Endothelial cell (in vitro differentiated cells): ENCODE measurements around the gene C10orf67. TPM values are rescaled to one million over a fixed set of nuclear protein-coding genes. Genes with fewer than 3 reads are reported as not detected.

ENCODE experiments used
- DNase-seq: peaks from one replicate; pipeline ENCODE4 v3.0.0; 2021; ENCODE audit warnings: low spot score
- H3K27ac Mint-ChIP-seq: one replicate; pipeline ENCODE4 v1.8.0; 2021; ENCODE audit warnings: mixed read lengths, inconsistent platforms; ENCODE audit not compliant: unreplicated experiment
- H3K27me3 Mint-ChIP-seq: one replicate; pipeline ENCODE4 v1.8.0; 2021; ENCODE audit warnings: mild to moderate bottlenecking, moderate library complexity, mixed read lengths, inconsistent platforms; ENCODE audit not compliant: unreplicated experiment
- H3K36me3 Mint-ChIP-seq: one replicate; pipeline ENCODE4 v1.8.0; 2021; ENCODE audit warnings: mild to moderate bottlenecking, low read depth, mixed read lengths, inconsistent platforms; ENCODE audit not compliant: unreplicated experiment
- H3K4me1 Mint-ChIP-seq: one replicate; pipeline ENCODE4 v1.8.0; 2021; ENCODE audit warnings: mild to moderate bottlenecking, mixed read lengths, inconsistent platforms; ENCODE audit not compliant: unreplicated experiment
- H3K4me3 Mint-ChIP-seq: one replicate; pipeline ENCODE4 v1.8.0; 2021; ENCODE audit warnings: mild to moderate bottlenecking, mixed read lengths, inconsistent platforms; ENCODE audit not compliant: unreplicated experiment
- H3K9me3 Mint-ChIP-seq: one replicate; pipeline ENCODE4 v1.8.0; 2021; ENCODE audit warnings: mixed read lengths, inconsistent platforms; ENCODE audit not compliant: unreplicated experiment
- total RNA-seq: library from RNA; stranded (reverse); fragmentation: NEBNext Ultra II Directional; extraction: Animal tissue kit (Norgen Biotek cat#: 25700); gene quantifications from one replicate; pipeline ENCODE4 v1.2.1, GENCODE V29; 2021; ENCODE audit not compliant: unreplicated experiment
- TF ChIP-seq, protein P1 (sequence below): fragments of 200-600 bp; sonication (generic); IDR thresholded peaks from one replicate; pipeline ENCODE4 v1.5.0; 2021; ENCODE audit warnings: antibody characterized with exemption; ENCODE audit not compliant: unreplicated experiment

Gene C10orf67
- total RNA-seq, 1 donor from 2014 or later: not detected

DNA sequence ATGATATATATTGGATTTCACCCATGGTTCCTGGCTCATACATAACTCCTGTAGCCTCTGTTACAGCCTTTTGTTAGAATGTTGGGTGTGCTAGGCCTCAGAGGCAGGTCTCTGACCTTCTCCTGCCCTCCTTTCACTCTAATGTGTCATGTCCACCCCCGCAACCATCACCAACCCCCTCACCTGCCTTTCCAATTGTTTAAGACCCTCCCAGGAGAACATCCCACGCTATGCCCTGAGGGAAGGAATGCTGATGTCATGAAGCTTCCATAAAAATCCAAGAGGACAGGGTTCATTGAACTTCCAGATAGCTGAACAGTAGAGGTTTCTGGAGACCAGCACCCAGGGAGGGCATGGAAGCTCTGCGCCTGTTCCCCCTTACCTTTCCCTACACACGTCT, 30.8 kb upstream of the C10orf67 start:
- Mint-ChIP-seq H3K27ac (no peak overlapping the region), H3K36me3 (no peaks in the 10 kb centered on the region), H3K4me3 (no peak overlapping the region), H3K4me1 (peaks cover 1% of the 10 kb centered on the region), H3K9me3 (no peaks in the 10 kb centered on the region), H3K27me3 (peaks cover 9% of the 10 kb centered on the region)
- no peak for DNase-seq
- TF ChIP-seq, protein P1, sequence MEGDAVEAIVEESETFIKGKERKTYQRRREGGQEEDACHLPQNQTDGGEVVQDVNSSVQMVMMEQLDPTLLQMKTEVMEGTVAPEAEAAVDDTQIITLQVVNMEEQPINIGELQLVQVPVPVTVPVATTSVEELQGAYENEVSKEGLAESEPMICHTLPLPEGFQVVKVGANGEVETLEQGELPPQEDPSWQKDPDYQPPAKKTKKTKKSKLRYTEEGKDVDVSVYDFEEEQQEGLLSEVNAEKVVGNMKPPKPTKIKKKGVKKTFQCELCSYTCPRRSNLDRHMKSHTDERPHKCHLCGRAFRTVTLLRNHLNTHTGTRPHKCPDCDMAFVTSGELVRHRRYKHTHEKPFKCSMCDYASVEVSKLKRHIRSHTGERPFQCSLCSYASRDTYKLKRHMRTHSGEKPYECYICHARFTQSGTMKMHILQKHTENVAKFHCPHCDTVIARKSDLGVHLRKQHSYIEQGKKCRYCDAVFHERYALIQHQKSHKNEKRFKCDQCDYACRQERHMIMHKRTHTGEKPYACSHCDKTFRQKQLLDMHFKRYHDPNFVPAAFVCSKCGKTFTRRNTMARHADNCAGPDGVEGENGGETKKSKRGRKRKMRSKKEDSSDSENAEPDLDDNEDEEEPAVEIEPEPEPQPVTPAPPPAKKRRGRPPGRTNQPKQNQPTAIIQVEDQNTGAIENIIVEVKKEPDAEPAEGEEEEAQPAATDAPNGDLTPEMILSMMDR: no peak

DNA sequence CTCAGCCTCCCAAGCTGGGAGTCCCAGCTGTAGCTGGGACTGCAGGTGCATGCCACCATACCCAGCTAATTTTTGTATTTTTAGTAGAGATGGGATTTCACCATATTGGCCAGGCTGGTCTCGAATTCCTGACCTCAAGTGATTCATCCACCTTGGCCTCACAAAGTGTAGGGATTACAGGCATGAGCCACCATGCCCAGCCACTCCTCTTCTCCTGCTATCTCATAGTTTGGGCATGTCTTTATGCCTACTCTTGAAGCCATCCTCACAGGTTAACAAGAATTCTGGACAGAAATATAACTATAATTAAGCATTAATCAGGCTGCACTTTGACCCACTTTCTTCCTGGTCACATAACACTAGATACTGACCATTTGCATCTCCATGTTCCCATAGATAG, 28.6 kb upstream of the C10orf67 start:
- Mint-ChIP-seq H3K27ac (no peak overlapping the region), H3K27me3 (peaks cover 9% of the 10 kb centered on the region), H3K36me3 (no peaks in the 10 kb centered on the region), H3K4me3 (no peak overlapping the region), H3K9me3 (no peaks in the 10 kb centered on the region), H3K4me1 (peaks cover 14% of the 10 kb centered on the region)
- TF ChIP-seq, protein P1: no peak
- DNase-seq: no peak

DNA sequence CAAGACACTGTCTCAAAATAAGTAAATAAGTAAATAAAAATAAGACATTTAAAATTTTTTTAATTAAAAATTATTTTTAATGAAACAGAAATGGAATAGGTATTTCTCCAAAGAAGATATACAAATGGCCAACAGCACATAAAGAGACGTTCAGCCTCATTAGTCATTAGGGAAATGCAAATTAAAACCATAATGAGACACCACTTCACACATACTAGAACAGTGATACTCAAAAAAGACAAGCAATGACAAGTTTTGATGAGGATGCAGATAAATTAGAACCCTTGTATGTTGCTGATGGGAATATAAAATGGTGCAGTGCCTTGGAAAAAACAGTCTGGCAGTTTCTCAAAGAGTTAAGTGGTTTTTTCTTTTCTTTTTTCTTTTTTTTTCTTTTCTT, 26.5 kb upstream of the C10orf67 start:
- peaks cover 14% of the 10 kb centered on the region for H3K4me1 Mint-ChIP-seq
- no peaks in the 10 kb centered on the region for H3K36me3 Mint-ChIP-seq
- peaks cover 9% of the 10 kb centered on the region for H3K27me3 Mint-ChIP-seq
- TF ChIP-seq, protein P1: no peak
- no peaks in the 10 kb centered on the region for H3K9me3 Mint-ChIP-seq
- no peak for DNase-seq
- H3K4me3 Mint-ChIP-seq: no peak overlapping the region
- H3K27ac Mint-ChIP-seq: no peak overlapping the region

DNA sequence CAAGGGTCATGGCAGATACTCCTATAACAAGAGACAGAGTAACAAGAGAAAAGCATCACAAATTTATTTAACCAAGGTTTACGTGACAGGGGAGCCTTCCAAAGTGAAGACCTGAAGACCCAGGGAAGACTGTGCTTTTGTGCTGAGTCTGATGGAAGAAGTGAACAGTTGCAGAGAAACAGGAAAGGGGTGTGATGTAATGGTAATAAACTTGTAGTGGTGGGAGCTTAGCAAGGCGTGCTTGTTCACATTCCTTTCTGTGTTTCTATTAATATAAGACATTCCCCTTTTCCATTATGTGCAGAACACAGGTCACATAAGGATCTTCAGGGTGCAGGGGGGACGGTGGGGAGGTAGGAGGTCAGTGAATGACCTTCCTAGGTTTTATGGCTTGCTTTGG, 25.5 kb upstream of the C10orf67 start:
- H3K36me3 Mint-ChIP-seq: no peaks in the 10 kb centered on the region
- DNase-seq: no peak
- peaks cover 14% of the 10 kb centered on the region for H3K4me1 Mint-ChIP-seq
- no peaks in the 10 kb centered on the region for H3K9me3 Mint-ChIP-seq
- H3K27ac Mint-ChIP-seq: no peak overlapping the region
- TF ChIP-seq, protein P1: no peak
- H3K4me3 Mint-ChIP-seq: no peak overlapping the region
- H3K27me3 Mint-ChIP-seq: peaks cover 6% of the 10 kb centered on the region

DNA sequence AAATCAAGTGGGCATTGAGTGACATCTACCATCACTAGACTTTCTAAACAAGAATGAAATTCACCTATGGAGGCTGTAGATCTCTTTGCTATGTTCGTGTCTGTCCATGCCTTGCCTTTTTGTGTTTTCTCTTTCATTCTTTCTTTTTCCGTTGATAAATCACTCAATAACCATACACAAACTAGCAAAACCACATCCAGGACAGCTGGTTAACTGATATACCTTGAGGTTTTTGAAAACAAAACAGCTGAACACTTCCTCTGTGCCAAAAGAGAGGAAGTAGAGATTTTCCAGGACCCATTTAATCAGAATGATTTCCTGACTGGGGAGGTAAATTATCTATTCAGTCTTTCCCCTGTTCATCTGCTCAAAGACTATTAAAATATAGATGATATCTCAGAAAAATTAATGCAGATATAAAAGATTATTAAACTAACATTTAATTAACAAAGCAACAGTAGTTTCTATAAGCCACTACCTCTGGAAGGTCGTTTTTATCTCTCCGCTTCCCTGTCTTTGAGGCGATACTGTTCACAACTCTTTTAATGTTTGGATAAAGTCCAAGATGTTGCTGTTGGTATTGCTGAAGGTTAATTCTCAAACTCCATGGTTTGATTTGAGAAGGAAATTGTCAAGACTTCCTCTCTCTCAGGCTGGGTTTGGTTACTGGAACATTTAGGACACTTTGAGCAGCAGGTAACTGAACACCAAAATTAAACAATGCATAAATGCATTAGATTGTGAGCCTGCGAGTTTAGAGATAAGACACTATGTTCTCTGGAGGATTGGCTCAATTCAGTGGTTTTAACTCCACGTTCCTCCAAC, 24.4 kb upstream of the C10orf67 start:
- peak overlapping the region; percentile 25 for H3K27ac Mint-ChIP-seq

More for the DNA sequence above, 24.4 kb upstream of the C10orf67 start:
- TF ChIP-seq, protein P1: no peak
- Mint-ChIP-seq H3K4me1 (peaks cover 16% of the 10 kb centered on the region), H3K27me3 (peaks cover 8% of the 10 kb centered on the region), H3K4me3 (no peak overlapping the region), H3K9me3 (no peaks in the 10 kb centered on the region), H3K36me3 (no peaks in the 10 kb centered on the region)
- DNase-seq: no peak
